ENCODE data around the gene KCNQ2.

KCNQ2 gene

DNA sequence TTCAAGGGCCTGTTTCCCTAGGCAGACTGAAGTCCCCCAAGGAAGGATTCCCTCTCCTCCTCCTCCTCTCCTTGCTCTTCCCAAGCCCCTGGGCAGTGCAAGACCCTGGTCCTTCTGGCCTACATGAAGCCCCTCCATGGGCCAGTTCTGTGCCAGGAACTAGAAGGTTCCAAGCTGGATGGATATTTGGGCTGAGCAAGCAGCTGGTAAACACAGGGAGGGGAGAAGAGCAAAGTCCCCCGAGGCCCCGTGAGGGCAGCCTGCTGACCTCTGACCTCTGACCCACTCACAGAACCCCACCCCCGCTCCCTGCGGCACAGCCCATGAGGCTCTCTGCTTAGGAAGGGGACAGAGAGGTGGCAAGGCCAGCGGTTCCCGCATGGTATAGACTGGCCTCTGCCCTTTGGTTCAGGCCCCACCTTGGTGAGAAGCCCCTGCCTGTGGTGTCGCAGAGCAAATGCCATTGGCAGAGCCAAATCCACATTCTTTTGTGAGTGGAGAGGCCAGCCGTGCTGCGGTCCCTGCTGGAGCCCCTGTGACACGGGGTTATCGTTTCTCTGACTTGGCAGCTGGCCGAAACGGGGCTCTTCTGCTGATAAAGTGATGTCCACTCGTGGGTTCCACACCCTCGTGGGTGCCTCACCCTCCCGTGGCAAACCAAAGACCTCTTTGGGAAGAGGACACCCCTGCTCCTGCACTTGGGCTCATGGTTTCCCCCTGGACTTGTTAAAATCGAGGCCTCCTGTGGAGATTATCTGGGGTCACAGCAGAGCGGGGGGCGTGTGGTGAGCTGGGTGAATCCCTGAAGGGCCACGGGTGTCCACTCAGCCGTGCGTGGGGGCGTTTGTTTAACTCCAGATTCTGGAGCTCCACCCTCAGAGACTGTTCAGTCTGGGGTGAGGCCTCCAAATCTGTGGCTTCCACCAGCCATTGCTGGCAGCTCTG, 109.2 kb downstream of the KCNQ2 start:
- TF ChIP-seq GATA3 (IDR thresholded peaks at IDR 0.05; ENCODE audit: low read depth, low read length) (no peak), GATA2 (IDR thresholded peaks at IDR 0.05; ENCODE audit: low read depth, low read length) (no peak)

- TF ChIP-seq GATA2 (IDR thresholded peaks at IDR 0.05; ENCODE audit: low read depth, low read length) (no peak), GATA3 (IDR thresholded peaks at IDR 0.05; ENCODE audit: low read depth, low read length) (no peak)
Observed at GRCh38 chr20:63362436-63363009, 109.9 kb downstream of the KCNQ2 start.

DNA sequence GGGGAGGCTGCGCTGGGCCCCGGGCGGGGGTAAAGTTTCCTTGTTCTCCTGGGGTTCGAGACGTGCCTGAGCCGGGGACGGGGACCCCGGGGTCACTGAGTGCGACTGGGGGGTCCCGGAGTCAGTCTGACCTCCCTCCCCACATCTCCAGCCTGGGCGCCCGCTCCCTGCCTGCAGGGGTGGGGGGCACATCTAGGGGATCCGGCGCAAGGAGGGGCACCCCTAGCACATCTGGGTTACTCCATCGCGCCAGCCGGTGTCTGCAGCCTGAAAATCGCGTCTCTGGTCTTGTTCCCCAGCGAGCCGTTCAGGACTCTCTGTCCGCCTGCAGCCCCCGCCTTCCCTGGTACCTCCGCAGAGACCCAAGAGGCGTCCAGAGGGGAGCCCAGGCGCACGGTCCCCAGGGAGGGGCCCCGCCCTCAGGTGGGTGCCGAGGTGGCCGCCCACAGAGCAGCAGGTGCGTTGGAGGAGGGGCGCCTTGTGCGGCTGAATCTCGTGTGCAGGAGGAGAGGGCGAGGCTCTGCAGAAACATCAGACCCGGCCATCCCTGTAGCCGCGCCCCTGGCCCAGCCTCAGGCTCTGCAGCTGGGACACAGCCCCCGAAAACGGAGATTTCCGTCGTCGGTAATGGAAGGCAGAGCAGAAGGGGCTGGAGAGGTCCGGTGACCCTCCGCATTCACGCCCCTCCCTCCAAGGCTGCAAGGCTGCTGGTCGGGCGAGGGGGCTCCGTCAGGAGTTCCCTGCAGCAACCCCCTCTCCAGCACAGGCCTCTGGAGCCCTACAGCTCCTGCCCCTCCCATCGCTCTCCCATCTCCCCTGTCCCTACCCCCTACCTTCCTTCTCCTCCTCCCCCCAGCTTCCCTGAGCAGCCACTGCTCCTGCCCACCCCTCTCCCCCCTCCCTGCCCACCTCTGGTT, 110.7 kb downstream of the KCNQ2 start:
- TF ChIP-seq GATA3 (IDR thresholded peaks at IDR 0.05; ENCODE audit: low read depth, low read length) (no peak), GATA2 (IDR thresholded peaks at IDR 0.05; ENCODE audit: low read depth, low read length) (no peak)

DNA sequence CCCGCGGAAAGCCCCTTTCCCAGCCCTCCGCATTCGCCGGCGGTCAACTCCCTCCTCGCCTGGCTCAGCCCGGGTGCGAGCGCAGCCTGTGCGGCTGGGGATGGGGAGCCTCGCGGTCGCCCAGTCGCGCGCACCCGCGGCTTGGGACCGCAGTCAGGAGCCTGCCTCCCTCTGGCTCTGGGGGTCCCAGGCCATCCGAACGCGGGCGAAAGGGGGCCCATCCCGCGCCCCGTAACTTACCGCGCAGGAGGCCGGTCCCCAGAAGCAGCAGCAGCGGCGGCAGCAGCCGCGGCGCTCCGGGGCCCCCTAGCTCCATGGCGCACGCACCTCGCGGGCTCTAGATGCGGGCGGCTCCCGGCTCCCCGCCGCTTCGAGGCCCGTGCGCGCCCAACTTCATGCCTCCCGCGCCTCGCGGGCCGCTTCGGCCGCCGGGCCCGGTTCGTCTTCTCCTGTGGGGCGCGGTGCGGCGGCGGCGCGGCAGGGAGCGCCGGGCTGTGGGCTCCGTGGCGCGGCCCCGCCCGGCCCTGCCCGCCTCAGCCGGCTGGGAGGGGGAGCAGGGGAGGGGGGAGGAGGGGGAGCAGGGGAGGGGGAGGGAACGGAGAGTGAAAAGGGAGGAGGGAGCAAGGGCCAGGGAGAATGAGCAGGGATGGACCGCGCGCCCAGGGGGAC, 111.5 kb downstream of the KCNQ2 start, which contains the start of gene CHRNA4:
Gene CHRNA4, minus strand, starts transcription at position 500 of the 669 bp plus-strand sequence. Its CDS starts 184 bp downstream, at position 316.
- no peak for TF ChIP-seq GATA2 (IDR thresholded peaks at IDR 0.05; ENCODE audit: low read depth, low read length)
- no peak for TF ChIP-seq GATA3 (IDR thresholded peaks at IDR 0.05; ENCODE audit: low read depth, low read length)

- TF ChIP-seq GATA2 (IDR thresholded peaks at IDR 0.05; ENCODE audit: low read depth, low read length) (no peak), GATA3 (IDR thresholded peaks at IDR 0.05; ENCODE audit: low read depth, low read length) (no peak)
Observed at GRCh38 chr20:63359937-63360849, 112.3 kb downstream of the KCNQ2 start.

- TF ChIP-seq GATA2 (IDR thresholded peaks at IDR 0.05; ENCODE audit: low read depth, low read length), result no peak
- TF ChIP-seq GATA3 (IDR thresholded peaks at IDR 0.05; ENCODE audit: low read depth, low read length), result no peak
Observed at GRCh38 chr20:63359164-63359934, 113.1 kb downstream of the KCNQ2 start.

GRCh38 chr20:63357921-63358905, 114.2 kb downstream of the KCNQ2 start:
- TF ChIP-seq GATA2 (IDR thresholded peaks at IDR 0.05; ENCODE audit: low read depth, low read length) (no peak), GATA3 (IDR thresholded peaks at IDR 0.05; ENCODE audit: low read depth, low read length) (no peak)

GRCh38 chr20:63356931-63357879, 115.2 kb downstream of the KCNQ2 start:
- TF ChIP-seq GATA2 (IDR thresholded peaks at IDR 0.05; ENCODE audit: low read depth, low read length) (no peak), GATA3 (IDR thresholded peaks at IDR 0.05; ENCODE audit: low read depth, low read length) (no peak)

DNA sequence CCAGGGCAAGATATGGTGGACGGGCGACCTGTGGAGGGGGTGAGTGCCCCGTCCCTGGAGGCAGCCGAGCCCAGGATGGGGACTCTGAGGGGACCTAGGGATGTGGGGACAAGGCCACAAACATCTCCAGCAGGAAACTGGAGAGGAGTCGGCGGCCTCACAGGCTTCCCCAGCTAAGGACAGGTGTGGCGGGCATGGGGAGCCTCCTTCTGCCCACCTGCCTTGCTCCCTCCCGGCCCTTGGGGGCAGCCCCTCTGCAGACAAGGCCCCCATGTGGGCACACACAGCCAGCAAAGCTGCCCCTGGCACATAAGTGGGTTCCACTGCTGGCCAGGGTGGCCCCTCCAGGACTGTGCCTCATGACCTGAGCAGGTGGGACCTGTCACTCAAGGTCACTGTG, 115.9 kb downstream of the KCNQ2 start:
- TF ChIP-seq GATA2 (IDR thresholded peaks at IDR 0.05; ENCODE audit: low read depth, low read length) (no peak), GATA3 (IDR thresholded peaks at IDR 0.05; ENCODE audit: low read depth, low read length) (no peak)
